Natural killer cell (primary cell): ENCODE data around the gene CST6. TPM values are rescaled to one million over a fixed set of nuclear protein-coding genes. Genes with fewer than 3 reads are reported as not detected.
A peak's percentile ranks its signal among the peaks of the same experiment; 100 is the strongest.

ENCODE experiments used
- ATAC-seq, 3 donors: fragments of 150-1000 bp in 2 of 3; fragments of 200-7000 bp in 1 of 3; cut with Tn5 transposase; 1 replicate in 1 of 3; 2 replicates in 2 of 3; pipeline ENCODE4 v1.10.0; 2021; ENCODE audit warnings: mild to moderate bottlenecking in 2 of 3, moderate library complexity in 2 of 3
- DNase-seq, 2 donors: peaks; one replicate each; pipeline versions ENCODE4 v3.0.0 to v3.0.0-alpha.2; 2013 to 2021; ENCODE audit warnings: mixed read lengths in 1 of 2
- H3K27ac ChIP-seq: one replicate; pipeline ENCODE4 v1.5.1; 2013; ENCODE audit warnings: mild to moderate bottlenecking, low read length
- H3K27me3 ChIP-seq: one replicate; pipeline ENCODE4 v1.6.1; 2013; ENCODE audit warnings: low read length; ENCODE audit not compliant: control insufficient read depth, insufficient read depth
- H3K36me3 ChIP-seq: one replicate; pipeline ENCODE4 v1.6.1; 2013; ENCODE audit warnings: low read length; ENCODE audit not compliant: control insufficient read depth, insufficient read depth
- H3K4me1 ChIP-seq: one replicate; pipeline ENCODE4 v1.6.1; 2013; ENCODE audit warnings: low read length; ENCODE audit not compliant: control insufficient read depth, insufficient read depth
- H3K4me3 ChIP-seq: one replicate; pipeline ENCODE4 v1.5.1; 2013; ENCODE audit warnings: low read length
- H3K9me3 ChIP-seq: one replicate; pipeline ENCODE4 v1.6.1; 2013; ENCODE audit warnings: low read length; ENCODE audit not compliant: control insufficient read depth, insufficient read depth
- H3K27ac Mint-ChIP-seq, 2 donors: one replicate each; pipeline ENCODE4 v1.8.0; 2022; ENCODE audit warnings: mild to moderate bottlenecking in 2 of 2, mixed read lengths in 2 of 2, moderate library complexity in 1 of 2
- H3K27me3 Mint-ChIP-seq, 2 donors: one replicate each; pipeline ENCODE4 v1.8.0; 2022; ENCODE audit warnings: low read depth in 2 of 2, mixed read lengths in 2 of 2
- H3K36me3 Mint-ChIP-seq: one replicate; pipeline ENCODE4 v1.8.0; 2022; ENCODE audit warnings: mixed read lengths
- H3K4me1 Mint-ChIP-seq, 2 donors: one replicate each; pipeline ENCODE4 v1.8.0; 2022; ENCODE audit warnings: mixed read lengths in 2 of 2
- H3K4me3 Mint-ChIP-seq: one replicate; pipeline ENCODE4 v1.8.0; 2022; ENCODE audit warnings: mild to moderate bottlenecking, moderate library complexity, mixed read lengths
- H3K9me3 Mint-ChIP-seq, 2 donors: one replicate each; pipeline ENCODE4 v1.8.0; 2022; ENCODE audit warnings: mixed read lengths in 2 of 2
- WGBS: methylation state at CpG from one replicate; pipeline ENCODE4 v1.1.7; 2013; ENCODE audit warnings: missing lambda C conversion rate; ENCODE audit not compliant: insufficient coverage; 5-methylcytosine and 5-hydroxymethylcytosine counted together
- intact Hi-C: fragments of 100-400 bp; cut with micrococcal nuclease; formaldehyde crosslinking; loops from one replicate; pipeline ENCODE4 v1.14.2; 2022
- total RNA-seq, 4 donors: library from RNA; stranded (reverse); fragments of 120-200 nt in 1 of 4; gene quantifications; one replicate each; pipeline versions ENCODE4 v1.2.3 to v1.2.4, GENCODE V29; 2013 to 2022
- TF ChIP-seq, protein P1 (sequence below): fragments of 200-600 bp; IDR thresholded peaks from one replicate; pipeline ENCODE4 v1.8.0; 2022; ENCODE audit warnings: antibody characterized with exemption

The CST6 gene
- total RNA-seq, 3 donors from 2014 or later (not counting 1 experiment from before 2014, with no cell fraction given): not detected

GRCh38 chr11:66050581-66051231, 38.9 kb downstream of the CST6 start:
- Mint-ChIP-seq H3K27ac (peak overlapping the region; percentile 98), H3K36me3 (no peaks in the 10 kb centered on the region), H3K4me3 (peak overlapping the region; percentile 89), H3K27me3 (peaks cover 0 to 11% of the 10 kb centered on the region in 2 donors), H3K9me3 (no peaks in the 10 kb centered on the region), H3K4me1 (peaks cover 27 to 34% of the 10 kb centered on the region in 2 donors)
- H3K27ac ChIP-seq: no peak overlapping the region
- peaks cover 23% of the 10 kb centered on the region for H3K4me1 ChIP-seq
- TF ChIP-seq, protein P1, sequence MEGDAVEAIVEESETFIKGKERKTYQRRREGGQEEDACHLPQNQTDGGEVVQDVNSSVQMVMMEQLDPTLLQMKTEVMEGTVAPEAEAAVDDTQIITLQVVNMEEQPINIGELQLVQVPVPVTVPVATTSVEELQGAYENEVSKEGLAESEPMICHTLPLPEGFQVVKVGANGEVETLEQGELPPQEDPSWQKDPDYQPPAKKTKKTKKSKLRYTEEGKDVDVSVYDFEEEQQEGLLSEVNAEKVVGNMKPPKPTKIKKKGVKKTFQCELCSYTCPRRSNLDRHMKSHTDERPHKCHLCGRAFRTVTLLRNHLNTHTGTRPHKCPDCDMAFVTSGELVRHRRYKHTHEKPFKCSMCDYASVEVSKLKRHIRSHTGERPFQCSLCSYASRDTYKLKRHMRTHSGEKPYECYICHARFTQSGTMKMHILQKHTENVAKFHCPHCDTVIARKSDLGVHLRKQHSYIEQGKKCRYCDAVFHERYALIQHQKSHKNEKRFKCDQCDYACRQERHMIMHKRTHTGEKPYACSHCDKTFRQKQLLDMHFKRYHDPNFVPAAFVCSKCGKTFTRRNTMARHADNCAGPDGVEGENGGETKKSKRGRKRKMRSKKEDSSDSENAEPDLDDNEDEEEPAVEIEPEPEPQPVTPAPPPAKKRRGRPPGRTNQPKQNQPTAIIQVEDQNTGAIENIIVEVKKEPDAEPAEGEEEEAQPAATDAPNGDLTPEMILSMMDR: no peak
- intact Hi-C loops: no loop called here
- H3K4me3 ChIP-seq: no peak overlapping the region
- no peaks in the 10 kb centered on the region for H3K9me3 ChIP-seq
- 100% methylated on average over 4 of the region's 5 CpGs for WGBS
- ATAC-seq (no peak), DNase-seq (no peak)
- peaks cover 15% of the 10 kb centered on the region for H3K36me3 ChIP-seq
- H3K27me3 ChIP-seq: peaks cover 3% of the 10 kb centered on the region

DNA sequence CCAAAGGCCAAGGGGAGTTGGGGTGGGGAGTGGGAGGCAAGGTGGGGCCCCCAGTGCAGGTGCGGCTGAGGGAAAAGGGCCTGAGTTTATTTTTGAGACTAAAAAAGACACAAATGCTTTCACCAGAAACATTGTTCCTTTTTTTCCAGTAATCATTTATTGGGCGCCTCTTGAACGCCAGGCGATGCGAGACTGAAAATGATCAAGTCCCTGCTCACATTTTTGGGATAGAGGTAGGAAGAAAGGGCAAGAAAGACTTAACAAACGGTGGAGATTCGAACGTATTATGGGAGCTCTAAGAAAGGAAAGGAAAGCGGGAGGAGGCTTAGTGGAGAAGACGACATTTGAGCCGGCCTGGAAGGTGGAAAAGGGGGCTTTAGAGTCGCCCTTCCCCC, 39.6 kb downstream of the CST6 start:
- Mint-ChIP-seq H3K9me3 (no peaks in the 10 kb centered on the region), H3K27me3 (peaks cover 0 to 11% of the 10 kb centered on the region in 2 donors), H3K4me1 (peaks cover 27 to 34% of the 10 kb centered on the region in 2 donors), H3K4me3 (peak overlapping the region; percentile 89), H3K27ac (peak overlapping the region; percentile 98), H3K36me3 (no peaks in the 10 kb centered on the region)
- intact Hi-C loops: no loop called here
- H3K4me3 ChIP-seq: peak overlapping the region; percentile 97
- ATAC-seq (no peak), DNase-seq (no peak)
- 50% methylated on average over 11 of the region's 12 CpGs for WGBS
- H3K27me3 ChIP-seq: peaks cover 3% of the 10 kb centered on the region
- TF ChIP-seq, protein P1: no peak
- peak overlapping the region; percentile 69 for H3K27ac ChIP-seq
- H3K4me1 ChIP-seq: peaks cover 23% of the 10 kb centered on the region
- H3K36me3 ChIP-seq: peaks cover 19% of the 10 kb centered on the region
- no peaks in the 10 kb centered on the region for H3K9me3 ChIP-seq

- Mint-ChIP-seq H3K36me3 (no peaks in the 10 kb centered on the region), H3K9me3 (no peaks in the 10 kb centered on the region), H3K4me3 (peak within 1 kb of the TSS; percentile 100), H3K27ac (peak within 1 kb of the TSS; percentile 98), H3K4me1 (peaks cover 27 to 34% of the 10 kb centered on the region in 2 donors), H3K27me3 (peaks cover 0 to 11% of the 10 kb centered on the region in 2 donors)
- intact Hi-C loops: loop anchor here (1.0 kb wide), 1 partner anchor 18 kb away; the partner anchor contains the start of gene PACS1
- H3K27me3 ChIP-seq: peaks cover 3% of the 10 kb centered on the region
- WGBS: under 1% methylated on average over 84 of the region's 84 CpGs
- H3K36me3 ChIP-seq: peaks cover 26% of the 10 kb centered on the region
- no peaks in the 10 kb centered on the region for H3K9me3 ChIP-seq
- peak within 1 kb of the TSS; percentile 69 for H3K27ac ChIP-seq
- DNase-seq (peak; percentile 90 to 98), ATAC-seq (peak; percentile 93 to 98 (median 96))
- peak within 1 kb of the TSS; percentile 97 for H3K4me3 ChIP-seq
- TF ChIP-seq, protein P1: no peak
- peaks cover 23% of the 10 kb centered on the region for H3K4me1 ChIP-seq
Observed at GRCh38 chr11:66051766-66052663, 40.2 kb downstream of the CST6 start, which contains the start of gene SF3B2. Gene SF3B2 (plus strand): TSS chr11:66052364. CDS start chr11:66052385, 21 bp downstream.
